ENCODE measurements around the gene HGFAC.
A peak's percentile ranks its signal among the peaks of the same experiment; 100 is the strongest.

HGFAC gene

GRCh38 chr4:3442460-3442958 is 741 bp downstream of the HGFAC start:
- TF ChIP-seq CTCF (IDR thresholded peaks at IDR 0.05) = no peak
- H3K4me3 ChIP-seq (ENCODE audit: low read depth in 1 of 2, low read length in 1 of 2) = no peak overlapping the region
- no peak overlapping the region for H3K27ac ChIP-seq
- H3K4me1 ChIP-seq (ENCODE audit: control insufficient read depth in 1 of 2, insufficient read depth in 1 of 2, low read depth in 1 of 2, low read length in 1 of 2) = no peaks in the 10 kb centered on the region
- H3K9me3 ChIP-seq = no peaks in the 10 kb centered on the region
- no peaks in the 10 kb centered on the region for H3K27me3 ChIP-seq
- H3K36me3 ChIP-seq = no peaks in the 10 kb centered on the region

GRCh38 chr4:3442959-3443749 is 1.4 kb downstream of the HGFAC start:
- Histone ChIP-seq H3K4me3 (ENCODE audit: low read depth in 1 of 2, low read length in 1 of 2) (no peak overlapping the region), H3K4me1 (ENCODE audit: control insufficient read depth in 1 of 2, insufficient read depth in 1 of 2, low read depth in 1 of 2, low read length in 1 of 2) (no peaks in the 10 kb centered on the region), H3K36me3 (no peaks in the 10 kb centered on the region), H3K27me3 (no peaks in the 10 kb centered on the region), H3K9me3 (no peaks in the 10 kb centered on the region), H3K27ac (no peak overlapping the region)
- peak; percentile 49 for TF ChIP-seq CTCF (IDR thresholded peaks at IDR 0.05)

- Histone ChIP-seq H3K36me3 (no peaks in the 10 kb centered on the region), H3K9me3 (no peaks in the 10 kb centered on the region), H3K27ac (no peak overlapping the region), H3K4me3 (ENCODE audit: low read depth in 1 of 2, low read length in 1 of 2) (no peak overlapping the region), H3K27me3 (no peaks in the 10 kb centered on the region), H3K4me1 (ENCODE audit: control insufficient read depth in 1 of 2, insufficient read depth in 1 of 2, low read depth in 1 of 2, low read length in 1 of 2) (no peaks in the 10 kb centered on the region)
- no peak for TF ChIP-seq CTCF (IDR thresholded peaks at IDR 0.05)
Observed at GRCh38 chr4:3443750-3444309, 2.1 kb downstream of the HGFAC start.

- H3K36me3 ChIP-seq = no peaks in the 10 kb centered on the region
- no peaks in the 10 kb centered on the region for H3K4me1 ChIP-seq (ENCODE audit: control insufficient read depth in 1 of 2, insufficient read depth in 1 of 2, low read depth in 1 of 2, low read length in 1 of 2)
- no peaks in the 10 kb centered on the region for H3K9me3 ChIP-seq
- TF ChIP-seq CTCF (IDR thresholded peaks at IDR 0.05) = no peak
- H3K4me3 ChIP-seq (ENCODE audit: low read depth in 1 of 2, low read length in 1 of 2) = no peak overlapping the region
- H3K27me3 ChIP-seq = no peaks in the 10 kb centered on the region
- H3K27ac ChIP-seq = no peak overlapping the region
Observed at GRCh38 chr4:3444351-3445110, 2.8 kb downstream of the HGFAC start.

- Histone ChIP-seq H3K27me3 (peaks cover 7% of the 10 kb centered on the region), H3K9me3 (no peaks in the 10 kb centered on the region), H3K27ac (no peak overlapping the region), H3K4me1 (ENCODE audit: control insufficient read depth in 1 of 2, insufficient read depth in 1 of 2, low read depth in 1 of 2, low read length in 1 of 2) (no peaks in the 10 kb centered on the region), H3K4me3 (ENCODE audit: low read depth in 1 of 2, low read length in 1 of 2) (no peak overlapping the region), H3K36me3 (no peaks in the 10 kb centered on the region)
- no peak for TF ChIP-seq CTCF (IDR thresholded peaks at IDR 0.05)
Observed at GRCh38 chr4:3445111-3445820, 3.5 kb downstream of the HGFAC start.

All from neutrophil (primary cell).